ENCODE measurements around the gene TPRG1. TPM values are rescaled to one million over a fixed set of nuclear protein-coding genes. Genes with fewer than 3 reads are reported as not detected.

The TPRG1 gene
- total RNA-seq, 4 donors from 2014 or later = 0.66 to 23.1 (median 5.6) TPM; not detected in 1

- no peak overlapping the region for H3K4me3 ChIP-seq
- H3K36me3 ChIP-seq = no peaks in the 10 kb centered on the region
- TF ChIP-seq POLR2A (IDR thresholded peaks at IDR 0.05) (no peak), CTCF (IDR thresholded peaks at IDR 0.05) (no peak)
- H3K27ac ChIP-seq = peak overlapping the region in 2 of 4 donors; percentile 38 to 69
- H3K9me3 ChIP-seq = no peaks in the 10 kb centered on the region
- peaks cover 0 to 10% (median 0%) of the 10 kb centered on the region in 4 donors for H3K4me1 ChIP-seq
- no peaks in the 10 kb centered on the region for H3K27me3 ChIP-seq
- no peak for DNase-seq
Measured at GRCh38 chr3:189132839-189133238, 38.9 kb upstream of the TPRG1 start.

GRCh38 chr3:189133768-189134167, 38.0 kb upstream of the TPRG1 start:
- Histone ChIP-seq H3K4me1 (peaks cover 0 to 10% (median 0%) of the 10 kb centered on the region in 4 donors), H3K36me3 (no peaks in the 10 kb centered on the region), H3K4me3 (no peak overlapping the region), H3K27ac (no peak overlapping the region), H3K27me3 (no peaks in the 10 kb centered on the region), H3K9me3 (no peaks in the 10 kb centered on the region)
- no peak for DNase-seq
- TF ChIP-seq POLR2A (IDR thresholded peaks at IDR 0.05) = no peak
- no peak for TF ChIP-seq CTCF (IDR thresholded peaks at IDR 0.05)

GRCh38 chr3:189137416-189137815, 34.4 kb upstream of the TPRG1 start:
- no peak for DNase-seq
- TF ChIP-seq CTCF (IDR thresholded peaks at IDR 0.05) = no peak
- H3K4me3 ChIP-seq = no peak overlapping the region

GRCh38 chr3:189138901-189139610, 32.7 kb upstream of the TPRG1 start:
- Histone ChIP-seq H3K4me3 (no peak overlapping the region), H3K27ac (no peak overlapping the region), H3K9me3 (no peaks in the 10 kb centered on the region), H3K4me1 (no peaks in the 10 kb centered on the region), H3K36me3 (no peaks in the 10 kb centered on the region), H3K27me3 (no peaks in the 10 kb centered on the region)
- no peak for DNase-seq
- TF ChIP-seq POLR2A (IDR thresholded peaks at IDR 0.05) (no peak), CTCF (IDR thresholded peaks at IDR 0.05) (no peak)

More at GRCh38 chr3:189137416-189137815, 34.4 kb upstream of the TPRG1 start:
- H3K27ac ChIP-seq = no peak overlapping the region
- no peaks in the 10 kb centered on the region for H3K27me3 ChIP-seq
- H3K9me3 ChIP-seq = no peaks in the 10 kb centered on the region
- no peaks in the 10 kb centered on the region for H3K36me3 ChIP-seq
- peaks cover 0 to 4% (median 0%) of the 10 kb centered on the region in 4 donors for H3K4me1 ChIP-seq

GRCh38 chr3:189139611-189139940, 32.2 kb upstream of the TPRG1 start:
- Histone ChIP-seq H3K36me3 (no peaks in the 10 kb centered on the region), H3K4me1 (no peaks in the 10 kb centered on the region), H3K4me3 (no peak overlapping the region), H3K27me3 (no peaks in the 10 kb centered on the region), H3K9me3 (no peaks in the 10 kb centered on the region), H3K27ac (no peak overlapping the region)
- no peak for TF ChIP-seq POLR2A (IDR thresholded peaks at IDR 0.05)
- TF ChIP-seq CTCF (IDR thresholded peaks at IDR 0.05) = no peak
- no peak for DNase-seq

Data from Peyer's patch (tissue), 4 donors.